GM19025 (cell line): ENCODE measurements around the gene MINAR1.

Experiments
- ATAC-seq: cut with Tn5 transposase; IDR thresholded peaks from one replicate; pipeline ENCODE4 v1.9.1; 2021; ENCODE audit warnings: mild to moderate bottlenecking, low read depth, moderate library complexity; ENCODE audit not compliant: unreplicated experiment

The MINAR1 gene

DNA sequence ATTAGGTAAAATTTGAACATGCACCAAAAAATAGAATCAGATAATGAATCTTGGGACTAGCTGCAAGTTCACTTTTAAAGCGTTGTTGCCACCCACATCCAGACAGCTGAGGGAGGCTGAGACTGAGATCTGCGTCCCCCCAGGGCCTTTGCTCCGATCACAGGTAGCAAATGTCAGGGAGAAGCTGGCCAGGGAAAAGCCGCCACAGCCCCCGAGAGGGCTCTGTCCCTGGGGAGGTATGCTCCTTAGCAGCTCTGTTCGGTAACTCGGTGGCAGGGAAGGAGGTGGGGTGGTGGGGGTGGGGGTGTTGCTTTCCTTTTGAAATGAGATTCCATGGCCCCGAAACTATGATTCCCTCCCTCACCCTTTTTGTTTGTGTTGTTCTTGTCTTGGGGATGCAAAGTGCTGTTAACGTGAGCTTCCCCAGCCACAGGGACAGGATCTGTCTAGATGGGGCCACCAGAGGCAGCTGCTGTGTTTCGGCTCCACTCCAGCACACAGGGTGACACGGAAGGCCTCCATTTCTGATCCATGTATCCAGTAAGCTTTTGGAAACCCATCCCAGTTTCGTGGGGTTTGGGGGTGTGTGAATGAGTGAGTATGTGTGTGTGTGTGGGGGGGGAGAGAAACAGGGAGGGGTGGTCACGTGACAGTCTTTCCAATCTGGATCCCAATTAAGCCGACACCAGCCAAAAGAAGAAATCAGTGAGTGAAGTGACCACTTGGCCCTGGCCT is 1.1 kb upstream of the MINAR1 start:
- no peak for ATAC-seq

DNA sequence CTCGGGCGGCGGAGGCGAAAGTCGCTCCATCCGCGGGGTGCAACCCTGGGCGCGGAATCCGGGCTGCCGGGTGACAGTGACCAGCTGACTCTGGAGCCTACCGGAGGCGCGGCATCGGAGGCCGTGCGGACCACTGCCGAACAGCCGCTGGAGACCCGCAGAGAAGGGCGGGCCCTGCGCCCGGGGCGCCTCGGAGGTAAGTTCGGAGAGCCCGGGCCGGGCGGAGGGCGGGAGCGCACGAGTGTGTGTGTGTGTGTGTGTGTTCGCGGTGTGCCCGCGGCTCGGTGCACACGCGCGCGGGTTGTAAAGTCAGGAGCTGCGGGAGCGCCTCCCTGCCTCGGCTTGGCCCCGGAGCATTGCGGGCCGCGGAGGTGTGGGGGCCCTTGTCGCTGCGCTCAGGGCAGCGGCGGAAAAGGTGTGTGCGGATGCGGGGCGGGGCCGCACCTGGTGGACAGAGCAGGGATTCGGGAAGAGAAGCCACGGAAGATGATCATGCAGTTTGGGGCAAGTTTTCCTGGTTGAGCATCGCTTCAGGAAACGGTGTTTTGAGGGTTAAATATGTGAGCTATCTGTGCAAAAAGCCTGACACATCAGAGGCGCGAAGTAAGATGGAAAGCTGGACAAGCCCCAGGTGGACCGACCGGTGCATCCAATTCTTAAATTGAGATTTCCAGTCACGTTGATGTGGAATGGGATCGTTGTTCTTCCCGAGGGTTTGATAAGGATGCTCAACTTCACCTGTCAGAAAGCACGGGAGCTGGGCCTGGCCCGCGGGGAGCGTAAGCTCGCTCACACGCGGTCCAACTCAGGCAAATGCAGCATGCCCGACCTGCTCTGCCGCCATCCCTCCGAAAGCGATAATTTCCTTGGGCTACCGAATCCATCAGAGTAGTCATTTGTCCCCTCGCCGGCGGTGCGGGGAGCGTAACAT is 474 bp downstream of the MINAR1 start:
- ATAC-seq, result no peak

DNA sequence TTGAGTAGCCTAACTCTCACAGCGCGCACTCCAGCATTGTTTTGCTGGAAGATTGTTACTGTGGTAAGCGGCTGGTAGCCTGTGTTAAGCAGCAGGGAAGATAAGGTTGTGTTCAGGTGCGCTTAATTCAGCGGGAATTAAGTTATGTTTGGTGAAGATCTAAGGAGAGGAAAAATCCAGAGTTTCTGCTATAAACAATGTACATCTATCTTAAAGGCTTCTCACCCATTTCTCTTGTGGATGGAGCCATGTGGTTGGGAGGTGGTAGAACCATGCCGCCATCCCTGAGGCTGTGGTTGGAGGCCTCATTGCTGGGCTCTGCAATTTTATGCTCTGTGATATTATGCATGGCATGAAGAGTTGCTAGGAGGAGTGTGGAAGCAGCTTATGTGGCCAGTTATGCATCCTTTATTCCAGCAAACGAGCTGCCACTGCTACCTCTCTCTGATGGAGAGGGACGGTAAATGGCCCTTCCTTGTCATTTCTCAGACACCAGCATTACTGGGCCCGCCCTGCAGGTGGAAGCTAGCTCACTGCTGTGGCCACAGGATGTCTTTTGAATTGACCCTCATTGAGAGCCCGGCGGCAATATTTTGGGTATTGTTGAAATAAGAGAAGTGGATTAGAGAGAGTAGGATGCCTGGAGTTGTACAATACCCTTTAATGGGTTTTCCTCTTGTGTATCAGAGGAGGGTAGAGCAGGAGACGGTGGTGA is 1.3 kb downstream of the MINAR1 start:
- ATAC-seq, result no peak

DNA sequence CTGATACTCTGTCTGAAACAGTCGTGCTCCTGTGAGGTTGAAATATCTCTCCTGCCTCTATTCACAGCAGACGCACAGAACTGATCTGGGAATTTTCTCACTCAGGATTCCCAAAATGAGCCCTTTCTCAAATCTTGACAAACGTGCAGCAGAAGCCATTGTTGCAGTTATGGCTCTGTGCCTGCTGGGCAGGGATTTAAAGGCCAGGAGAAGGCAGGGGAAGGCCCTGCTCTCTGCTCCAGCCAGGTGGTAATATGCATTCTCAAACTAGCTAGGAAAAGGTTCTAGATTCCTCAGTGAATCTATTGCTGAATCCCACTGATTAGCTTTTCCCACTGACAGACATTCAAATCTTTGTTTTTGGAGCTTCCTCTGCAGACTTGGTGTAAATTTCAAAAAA is 2.2 kb downstream of the MINAR1 start:
- ATAC-seq, result no peak

DNA sequence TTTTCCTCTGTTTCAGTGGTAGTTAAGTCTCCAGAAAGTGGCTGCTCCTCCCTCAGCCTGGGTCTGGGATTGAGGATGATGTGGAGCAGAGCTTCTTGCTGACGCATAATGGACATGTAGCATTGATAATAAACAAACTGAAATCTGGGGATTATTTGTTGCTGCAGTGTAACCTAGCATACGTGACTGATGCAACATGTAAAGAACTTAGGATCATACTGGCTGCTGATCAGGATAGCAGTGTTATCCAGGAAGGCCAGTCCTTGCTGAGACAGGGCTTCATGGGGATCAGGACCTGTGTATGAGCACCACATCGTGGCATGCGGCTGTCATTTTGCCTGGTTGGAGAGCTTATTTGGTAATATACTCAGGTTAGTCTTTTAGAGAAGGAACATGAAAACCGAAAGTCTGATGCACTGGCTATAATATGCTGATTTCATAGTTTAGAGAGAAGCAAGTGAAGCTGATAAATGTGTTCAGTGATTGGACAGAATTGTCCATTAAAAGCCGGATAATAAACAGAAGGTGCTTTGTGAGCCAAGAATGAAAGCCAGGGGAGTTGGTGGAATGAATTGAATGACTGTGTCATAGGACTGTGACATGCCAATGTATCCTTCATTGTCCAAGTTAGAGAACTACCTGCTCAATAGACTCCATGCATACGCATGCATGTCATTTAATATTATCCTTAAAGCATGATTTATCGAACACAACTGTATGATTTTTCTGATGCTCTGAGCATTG is 4.1 kb downstream of the MINAR1 start:
- no peak for ATAC-seq

- ATAC-seq, result no peak
Observed at GRCh38 chr15:79437275-79438000, 5.3 kb downstream of the MINAR1 start.

DNA sequence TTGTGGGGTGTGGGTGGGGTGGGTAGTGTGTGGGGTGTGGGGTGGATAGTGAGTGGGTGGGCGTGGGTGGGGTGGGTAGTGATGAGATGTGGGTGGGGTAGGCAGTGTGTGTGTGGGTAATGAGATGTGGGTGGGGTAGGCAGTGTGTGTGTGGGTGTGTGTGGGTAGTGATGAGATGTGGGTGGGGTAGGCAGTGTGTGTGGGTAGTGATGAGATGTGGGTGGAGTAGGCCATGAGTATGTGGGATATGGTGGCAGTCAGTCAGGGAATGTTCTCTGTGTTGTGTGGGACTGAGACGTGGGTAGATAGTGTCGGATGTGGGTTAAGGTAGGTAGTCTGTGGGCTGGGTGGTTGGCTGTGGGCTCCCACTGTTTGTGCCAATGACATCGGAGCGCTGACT is 7.1 kb downstream of the MINAR1 start:
- ATAC-seq, result no peak

DNA sequence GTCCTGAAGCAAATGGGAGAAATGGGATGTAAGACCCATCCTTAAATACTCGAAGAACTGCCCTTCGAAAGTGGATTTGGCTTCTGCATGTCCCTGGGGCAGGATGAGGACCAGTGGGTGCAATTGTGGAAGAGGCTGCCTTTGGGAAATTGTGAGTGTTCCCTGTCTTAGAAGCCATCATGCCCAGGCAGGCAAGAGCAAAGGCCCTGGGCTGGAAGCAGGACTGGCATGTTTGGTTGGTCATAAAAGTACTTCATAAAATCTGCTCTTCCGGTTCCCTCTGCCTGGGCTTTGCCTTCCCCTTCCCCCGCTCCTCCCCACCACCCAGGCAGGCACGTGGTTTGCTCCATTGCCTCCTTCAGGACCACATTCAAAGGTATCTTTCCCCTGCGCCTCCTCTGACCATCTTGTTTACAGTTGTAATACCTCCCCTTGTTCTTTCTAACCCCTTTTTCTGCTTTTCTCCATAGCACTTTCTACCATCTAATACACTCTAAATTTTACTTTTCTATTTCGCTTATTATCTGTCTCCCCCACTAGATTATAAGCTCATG is 8.3 kb downstream of the MINAR1 start:
- no peak for ATAC-seq

DNA sequence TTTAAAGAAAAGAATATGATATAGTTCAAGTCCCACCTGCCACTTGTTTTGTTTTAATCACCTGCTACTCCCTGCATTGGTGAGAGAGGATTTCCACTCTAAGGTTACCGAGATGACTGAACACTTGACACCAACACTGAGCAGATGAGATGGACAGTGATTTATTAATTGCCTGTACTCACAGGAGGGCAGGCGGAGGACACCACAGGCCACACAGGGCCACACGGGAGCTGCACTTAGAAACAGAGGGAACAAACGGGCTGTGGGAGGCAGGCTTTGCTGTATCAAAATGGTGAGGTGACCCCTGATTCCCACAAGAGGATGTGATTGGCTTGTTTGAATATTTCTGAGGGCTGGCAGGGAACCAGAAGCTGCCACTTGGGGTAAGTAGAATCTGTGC is 10.8 kb downstream of the MINAR1 start:
- no peak for ATAC-seq

DNA sequence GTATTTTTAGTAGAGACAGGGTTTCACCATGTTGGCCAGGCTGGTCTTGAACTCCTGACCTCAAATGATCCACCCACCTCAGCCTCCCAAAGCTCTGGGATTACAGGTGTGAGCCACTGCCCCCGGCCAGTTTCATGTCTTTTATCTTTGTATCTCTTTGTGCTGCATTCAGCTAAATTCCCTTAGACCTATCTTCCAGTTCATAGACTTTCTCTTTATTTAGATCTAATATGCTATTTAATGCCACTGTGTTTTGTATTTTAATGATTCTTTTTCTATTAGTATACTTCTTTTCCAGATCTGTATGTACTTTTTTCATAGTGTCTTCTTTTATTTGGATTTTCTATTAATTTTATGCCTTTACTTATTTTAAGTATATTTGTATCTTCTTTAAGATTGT is 14.9 kb downstream of the MINAR1 start:
- no peak for ATAC-seq

- no peak for ATAC-seq
Observed at GRCh38 chr15:79450648-79451047, 18.5 kb downstream of the MINAR1 start.

DNA sequence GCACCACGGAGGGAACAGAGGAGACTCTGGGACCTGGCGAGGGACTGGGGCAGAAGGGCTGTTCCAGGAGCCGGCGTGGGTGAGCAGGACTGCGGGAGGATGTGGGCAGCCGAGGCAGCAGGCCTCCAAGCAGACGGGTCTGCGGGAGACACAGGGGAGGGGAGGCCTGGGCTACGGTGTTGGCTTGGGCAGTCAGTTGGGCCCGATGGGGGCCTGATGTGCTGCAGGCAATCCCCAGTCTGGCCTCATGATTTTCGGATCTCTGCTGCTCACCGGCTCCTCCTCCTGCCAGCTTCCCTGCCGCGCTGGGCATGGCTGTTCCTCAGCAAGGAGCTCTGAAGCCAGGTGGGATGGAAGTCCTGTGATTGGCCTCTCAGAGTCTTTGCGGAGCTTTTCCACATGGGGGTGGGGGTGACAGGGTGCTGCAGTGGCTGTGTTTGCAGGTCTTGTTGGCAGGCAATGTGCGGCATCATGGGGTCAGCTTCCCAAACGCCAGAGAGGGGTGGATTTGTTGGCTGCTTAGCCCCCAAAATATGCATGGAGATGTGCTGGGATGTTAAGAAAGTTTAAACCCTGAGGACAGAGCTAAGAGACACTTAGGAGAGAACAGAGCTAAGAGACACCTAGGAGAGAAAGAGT is 19.3 kb downstream of the MINAR1 start:
- ATAC-seq, result no peak

- no peak for ATAC-seq
Observed at GRCh38 chr15:79452244-79453051, 20.3 kb downstream of the MINAR1 start.

GRCh38 chr15:79453446-79453845 is 21.3 kb downstream of the MINAR1 start:
- no peak for ATAC-seq

DNA sequence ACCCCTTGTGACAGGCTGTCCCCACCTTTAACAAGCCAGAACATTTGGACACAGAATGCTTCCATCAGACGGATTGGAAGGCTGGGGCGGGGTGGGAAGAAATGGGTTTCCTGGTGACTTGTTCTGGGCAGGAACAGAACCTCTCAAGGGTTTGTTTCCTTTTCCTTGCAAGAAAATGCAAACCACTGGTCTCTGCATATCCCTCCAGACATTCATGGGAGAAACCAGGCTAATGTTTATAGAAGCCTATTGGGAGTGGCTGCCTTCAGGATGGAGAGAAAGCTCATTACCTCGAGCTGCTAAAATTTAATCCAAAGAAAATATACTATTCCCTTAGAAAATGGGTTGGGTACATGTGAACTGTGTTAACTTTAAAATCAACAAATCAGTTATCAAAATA is 21.9 kb downstream of the MINAR1 start:
- ATAC-seq, result no peak

DNA sequence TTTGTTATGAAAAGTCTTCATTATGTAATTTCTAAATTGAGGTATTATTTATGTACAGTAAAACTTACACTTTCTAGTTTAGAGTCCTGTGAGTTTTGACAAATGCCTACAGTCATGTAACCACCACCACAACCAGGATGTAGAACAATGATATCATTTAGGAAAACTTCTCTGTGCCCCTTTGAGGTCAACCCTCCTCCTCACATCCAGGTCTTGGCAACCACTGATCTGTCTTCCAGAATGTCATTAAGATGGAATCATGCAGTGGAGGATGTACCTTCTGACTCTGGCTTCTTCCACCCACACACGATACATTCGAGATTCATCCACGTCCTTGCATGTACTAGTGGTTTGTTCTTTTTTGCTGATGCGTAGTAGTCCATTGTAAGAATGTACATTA is 23.2 kb downstream of the MINAR1 start:
- ATAC-seq, result no peak

GRCh38 chr15:79455943-79456342 is 23.8 kb downstream of the MINAR1 start:
- no peak for ATAC-seq

DNA sequence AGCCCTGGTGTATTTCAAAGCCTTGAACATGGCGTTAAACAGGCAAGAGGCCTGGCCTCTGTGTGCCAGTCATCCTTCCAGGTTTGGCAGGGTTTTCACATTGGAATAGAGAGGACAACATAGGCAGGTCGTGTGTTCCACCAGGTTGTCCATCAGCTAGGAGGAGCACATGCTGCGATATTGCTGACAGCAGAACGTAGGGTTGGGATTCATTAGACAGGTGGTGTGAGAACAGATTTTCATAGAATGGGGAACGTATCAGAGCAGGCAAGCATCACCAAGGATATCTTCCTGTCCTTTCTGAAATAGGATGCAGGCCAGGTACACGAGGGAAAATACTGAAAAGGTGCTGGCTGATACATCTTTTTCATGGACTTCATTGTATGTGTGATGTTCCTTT is 26.4 kb downstream of the MINAR1 start:
- no peak for ATAC-seq
